HG02973 (cell line): ENCODE measurements around the gene S100B.

Experiments
- ATAC-seq: cut with Tn5 transposase; IDR thresholded peaks from one replicate; pipeline ENCODE4 v1.9.1; 2021; ENCODE audit warnings: moderate library complexity; ENCODE audit not compliant: unreplicated experiment

The S100B gene

DNA sequence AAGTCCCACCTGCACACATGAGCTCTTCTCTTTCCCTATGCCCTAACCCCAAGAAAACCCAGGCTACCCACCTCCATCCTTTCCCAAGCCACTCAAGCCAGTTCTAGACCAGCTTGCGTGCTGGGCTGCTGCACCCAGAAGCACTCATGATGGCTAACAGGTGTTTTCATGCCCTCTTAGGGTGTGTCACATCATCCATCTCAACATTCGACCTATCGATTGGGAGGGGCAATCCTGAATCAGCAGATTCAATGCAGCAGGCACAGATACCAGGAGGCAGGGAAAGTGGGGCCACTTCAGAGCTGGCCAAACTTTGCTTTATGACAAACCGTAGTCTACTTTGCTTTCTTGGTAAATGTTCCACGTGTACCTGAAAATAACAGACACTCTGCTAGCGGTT, 24.0 kb upstream of the S100B start:
- no peak for ATAC-seq

DNA sequence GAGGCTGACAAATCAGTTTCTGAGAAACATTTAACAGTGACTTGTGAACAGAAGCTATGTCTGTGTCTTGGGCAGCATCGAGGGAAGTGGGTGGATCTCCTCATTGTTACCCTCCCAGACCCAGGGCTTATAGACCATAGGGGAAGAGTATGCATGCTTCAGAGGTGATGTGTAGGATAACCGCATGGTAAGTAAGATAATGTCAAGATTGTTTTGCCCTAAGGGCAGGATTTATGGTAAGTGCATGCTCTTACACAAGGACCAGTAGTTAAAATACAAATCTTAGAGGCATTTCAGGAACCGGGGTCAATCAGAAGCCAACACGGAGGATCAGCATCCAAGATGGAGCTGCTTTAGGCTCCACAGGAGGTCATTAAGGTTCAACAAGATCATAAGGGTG, 22.8 kb upstream of the S100B start:
- no peak for ATAC-seq

DNA sequence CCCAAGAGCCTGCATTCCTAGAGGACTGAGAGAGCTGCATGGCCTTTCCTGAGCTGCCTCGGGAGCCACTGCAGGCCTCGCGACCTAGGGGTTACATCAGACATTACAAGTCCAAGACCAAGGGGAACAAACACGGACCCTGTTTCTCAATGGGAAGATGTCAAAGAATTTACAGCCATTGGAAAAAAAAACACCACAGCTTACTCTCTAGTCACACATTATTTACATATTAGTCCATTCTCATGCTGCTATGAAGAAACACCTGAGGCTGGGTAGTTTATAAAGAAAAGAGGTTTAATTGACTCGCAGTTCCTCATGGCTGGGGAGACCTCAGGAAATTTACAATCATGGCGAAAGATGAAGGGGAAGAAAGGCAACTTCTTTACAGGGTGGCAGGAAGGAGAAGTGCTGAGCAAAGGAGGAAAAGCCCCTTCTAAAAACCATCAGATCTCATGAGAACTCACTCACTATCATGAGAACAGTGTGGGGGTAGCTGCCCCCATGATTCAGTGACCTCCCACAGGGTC, 22.2 kb upstream of the S100B start:
- no peak for ATAC-seq

DNA sequence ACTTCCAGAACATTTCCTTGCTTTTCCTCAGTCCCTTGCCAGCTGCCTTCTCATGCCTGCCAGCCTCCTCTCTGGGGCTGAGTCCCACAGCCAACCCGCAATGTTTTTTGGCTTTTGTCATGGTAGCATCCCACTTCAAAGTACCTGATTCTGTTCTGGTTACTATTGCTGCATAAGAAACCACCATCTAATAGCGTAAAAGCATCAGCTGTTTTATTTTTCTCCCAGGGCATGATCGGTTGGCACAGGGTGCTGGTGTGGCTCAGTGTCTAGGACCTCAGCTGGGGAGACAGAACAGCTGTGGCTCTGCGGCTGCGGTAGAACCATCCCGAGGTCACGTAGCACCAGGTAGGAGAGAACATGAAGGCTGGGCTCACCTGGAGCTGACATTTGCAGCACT, 21.7 kb upstream of the S100B start:
- ATAC-seq, result no peak

DNA sequence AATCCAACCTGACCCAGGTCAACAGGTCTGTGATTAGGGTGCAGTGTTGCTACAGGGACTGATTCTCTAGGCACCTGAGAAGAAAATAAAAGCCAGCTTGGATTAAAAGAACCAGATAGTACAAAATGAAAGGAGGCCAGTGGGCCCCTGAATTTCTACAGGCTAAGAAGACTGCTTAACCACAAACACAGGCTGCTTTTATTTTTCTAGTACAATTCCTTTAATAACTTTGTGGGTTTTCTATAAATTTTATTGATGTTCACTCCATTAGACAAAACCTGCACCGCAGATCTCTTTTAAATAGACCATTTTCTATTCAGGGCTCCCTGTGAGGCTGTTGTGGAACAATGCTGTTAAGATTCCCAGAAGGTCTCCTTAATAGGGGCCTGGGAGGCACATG, 20.9 kb upstream of the S100B start:
- ATAC-seq, result no peak

DNA sequence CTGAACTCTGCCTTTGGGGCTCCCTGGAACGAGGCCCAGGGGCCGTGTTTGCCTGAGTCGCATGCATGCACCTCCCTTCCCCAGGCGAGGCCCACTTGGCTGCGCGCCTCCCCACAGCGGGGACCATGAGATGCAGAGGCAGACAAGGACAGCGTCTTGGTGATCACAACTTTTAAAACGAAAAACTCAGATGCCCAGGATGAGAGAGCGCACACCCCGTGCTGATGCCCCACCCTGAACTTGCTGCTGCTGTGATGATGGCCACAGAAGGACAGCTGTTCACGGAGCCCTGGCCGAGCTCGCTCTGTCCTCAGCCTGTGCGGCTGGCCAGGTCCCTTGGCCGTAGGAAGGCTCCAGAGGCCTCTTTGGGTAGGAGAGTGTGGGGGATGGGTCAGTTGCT, 19.2 kb upstream of the S100B start:
- no peak for ATAC-seq

DNA sequence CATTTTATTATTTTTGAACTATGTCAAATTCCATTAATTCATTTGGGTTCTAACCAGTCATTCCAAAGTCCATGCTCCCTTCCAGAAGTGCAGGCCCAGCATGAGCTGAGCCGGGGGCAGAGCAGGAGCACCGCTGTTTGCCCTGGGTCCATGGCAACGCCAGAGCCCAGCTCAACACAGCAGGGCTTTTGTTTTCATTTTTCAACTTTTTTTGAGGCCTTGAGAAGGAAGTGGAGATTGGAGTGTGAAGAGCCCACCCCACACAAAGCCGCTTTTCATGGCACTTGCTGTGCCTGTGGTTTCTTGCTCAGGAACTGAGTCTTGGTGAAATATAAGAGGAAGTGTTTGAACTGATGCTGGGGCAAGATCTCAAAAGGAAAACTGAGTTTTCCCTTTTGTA, 17.3 kb upstream of the S100B start:
- no peak for ATAC-seq

DNA sequence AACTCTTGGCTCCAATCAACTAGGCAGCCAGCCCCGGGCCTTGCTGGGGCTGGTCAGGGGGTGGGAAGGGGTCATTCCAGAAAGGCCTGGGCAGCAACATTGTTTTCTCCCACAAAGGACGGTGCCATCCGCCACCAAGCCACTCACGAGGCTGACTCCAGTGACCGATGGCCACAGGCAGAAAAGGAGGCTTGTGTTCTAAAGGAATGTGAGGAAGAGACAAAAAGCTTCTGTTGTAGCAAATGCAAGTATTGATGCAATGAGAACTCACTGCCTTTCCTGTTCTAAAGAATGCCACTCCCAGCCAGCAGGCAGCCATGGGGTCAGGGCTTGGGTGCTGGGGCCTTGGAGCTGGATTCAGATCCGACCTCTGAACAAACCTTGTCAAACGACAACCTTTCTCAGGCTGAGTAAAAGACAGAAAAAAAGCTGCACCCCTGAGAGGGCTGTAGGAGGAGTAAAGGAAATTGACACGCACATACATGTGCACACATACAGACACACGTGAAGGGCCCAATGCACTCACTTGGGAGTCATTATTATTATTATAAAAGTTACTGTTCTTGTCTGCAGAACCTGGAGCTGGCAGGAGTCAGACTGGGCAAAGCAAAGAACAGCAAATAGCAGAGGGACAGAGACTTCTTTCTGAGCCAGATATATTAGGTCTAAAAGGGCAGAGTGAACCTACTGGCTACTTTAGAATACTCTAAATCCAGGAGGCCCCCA, 16.7 kb upstream of the S100B start:
- ATAC-seq, result no peak

DNA sequence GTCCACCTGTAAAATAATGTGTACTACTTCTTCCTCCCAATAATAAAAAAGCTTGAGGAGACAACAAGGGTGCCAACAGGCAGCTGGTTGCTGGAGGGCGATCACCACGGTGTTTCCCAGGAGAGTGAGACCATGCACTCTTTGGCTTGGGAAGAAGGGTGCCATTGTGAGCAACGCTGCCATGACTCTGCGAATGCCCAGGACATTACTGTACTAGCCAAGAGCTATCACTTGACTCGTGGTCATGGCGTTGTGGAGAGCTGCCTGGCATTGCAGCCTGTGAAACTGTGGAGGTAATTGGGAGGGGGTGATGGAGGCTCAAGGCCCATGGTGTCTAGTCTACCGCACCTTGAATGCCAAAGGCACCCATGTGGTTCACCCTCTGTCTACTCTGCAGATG, 16.0 kb upstream of the S100B start:
- no peak for ATAC-seq

DNA sequence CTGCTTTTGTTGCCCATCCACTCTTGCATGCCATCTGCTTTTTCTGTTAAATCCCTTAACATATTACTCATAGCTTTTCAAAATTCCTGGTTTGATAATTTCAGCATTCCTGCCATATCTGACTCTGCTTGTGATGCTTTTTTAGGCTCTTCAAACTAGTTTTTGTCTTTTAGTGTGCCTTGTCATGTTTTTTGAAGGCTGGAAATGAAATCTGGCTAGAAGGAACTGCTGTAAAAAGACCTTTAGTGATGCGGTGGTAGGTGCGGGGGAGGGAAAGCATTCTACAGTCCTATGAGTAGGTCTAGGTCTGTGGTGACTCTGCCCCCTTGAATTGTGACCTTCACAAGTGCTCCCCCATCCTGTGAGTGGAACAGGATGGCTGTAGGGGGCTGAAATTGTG, 15.0 kb upstream of the S100B start:
- no peak for ATAC-seq

DNA sequence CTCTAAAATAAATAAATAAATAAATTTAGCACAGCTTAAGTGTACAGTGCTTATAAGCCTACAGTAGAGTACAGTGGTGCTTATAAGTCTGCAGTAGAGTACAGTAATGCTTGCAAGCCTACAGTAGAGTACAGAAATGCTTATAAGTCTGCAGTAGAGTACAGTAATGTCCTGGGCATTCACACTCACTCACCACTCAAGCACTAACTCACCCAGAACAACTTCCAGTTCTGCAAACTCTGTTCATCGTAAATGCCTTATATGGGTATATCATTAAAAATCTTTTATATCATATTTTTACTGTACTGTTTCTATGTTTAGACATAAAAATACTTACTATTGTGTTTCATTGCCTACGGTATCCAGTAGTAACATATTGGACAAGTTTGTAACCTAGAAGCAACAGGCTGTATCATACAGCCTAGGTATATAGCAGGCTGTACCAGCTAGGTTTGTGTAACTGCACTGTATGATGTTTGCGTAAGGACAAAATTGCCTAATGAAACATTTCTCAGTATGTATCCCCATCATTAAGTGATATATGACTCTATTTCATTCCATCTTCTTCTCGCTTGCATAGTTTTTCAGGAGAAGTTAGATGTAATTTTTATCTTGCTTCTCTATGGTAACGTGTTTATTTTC, 14.0 kb upstream of the S100B start:
- ATAC-seq, result no peak

DNA sequence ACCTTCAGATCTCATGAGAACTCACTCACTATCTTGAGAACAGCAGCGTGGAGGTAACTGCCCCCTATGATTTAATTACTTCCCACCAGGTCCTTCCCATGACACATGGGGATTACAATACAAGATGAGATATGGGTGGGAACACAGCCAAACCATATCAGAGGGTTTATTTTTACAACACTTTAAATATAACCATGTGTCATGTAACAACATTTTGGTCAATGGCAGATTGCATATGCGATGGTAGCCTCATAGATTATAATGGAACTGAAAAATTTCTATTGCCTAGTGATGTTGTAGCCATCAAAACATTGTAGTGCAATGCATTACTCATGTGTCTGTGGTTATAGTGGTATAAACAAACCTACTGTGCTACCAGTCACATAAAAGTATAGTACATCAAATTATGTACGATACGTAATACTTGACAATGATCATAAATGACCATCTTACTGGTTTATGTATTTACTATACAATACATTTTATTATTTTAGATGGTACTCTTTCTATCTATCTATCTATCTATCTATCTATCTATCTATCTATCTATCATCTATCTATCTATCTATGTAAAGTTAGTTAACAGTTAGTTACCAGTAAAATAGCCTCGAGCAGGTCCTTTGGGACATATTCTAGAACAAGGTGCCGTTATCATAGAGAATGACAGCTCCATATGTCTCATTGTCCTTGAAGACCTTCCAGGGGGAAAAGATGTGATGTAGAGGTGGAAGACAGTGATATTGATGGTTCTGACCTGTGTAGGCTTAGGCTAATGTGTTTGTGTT, 12.6 kb upstream of the S100B start:
- no peak for ATAC-seq

DNA sequence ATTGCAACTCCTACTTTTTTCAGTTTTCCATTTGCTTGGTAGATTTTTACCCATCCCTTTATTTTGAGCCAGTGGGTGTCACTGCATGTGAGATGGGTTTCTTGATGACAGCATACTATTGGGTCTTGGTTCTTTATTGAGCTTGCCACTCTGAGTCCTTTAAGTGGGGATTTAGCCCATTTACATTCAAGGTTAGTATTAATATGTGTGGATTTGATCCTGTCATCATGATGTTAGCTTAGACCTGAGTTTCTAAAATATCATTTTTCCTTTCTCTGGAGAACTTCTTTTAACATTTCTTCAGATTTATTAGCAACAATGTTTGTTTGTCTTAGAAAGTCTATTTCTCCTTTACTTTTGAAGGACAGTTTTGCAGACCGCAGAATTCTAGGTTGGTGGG, 11.8 kb upstream of the S100B start:
- no peak for ATAC-seq

DNA sequence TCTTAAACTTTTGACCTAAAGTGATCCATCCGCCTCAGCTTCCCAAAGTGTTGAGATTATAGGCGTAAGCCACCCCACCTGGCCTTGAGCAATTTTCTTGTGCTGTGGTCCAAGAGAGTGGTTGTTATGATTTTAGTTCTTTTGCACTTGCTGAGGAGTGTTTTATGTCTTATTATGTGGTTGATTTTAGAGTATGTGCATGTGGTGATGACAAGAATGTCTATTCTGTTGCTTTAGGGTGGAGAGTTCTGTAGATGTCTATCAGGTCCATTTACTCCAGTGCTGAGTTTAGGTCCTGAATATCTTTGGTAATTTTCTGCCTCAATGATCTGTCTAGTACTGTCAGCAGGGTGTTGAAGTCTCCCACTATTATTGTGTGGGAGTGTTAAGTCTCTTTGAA, 11.2 kb upstream of the S100B start:
- ATAC-seq, result no peak

DNA sequence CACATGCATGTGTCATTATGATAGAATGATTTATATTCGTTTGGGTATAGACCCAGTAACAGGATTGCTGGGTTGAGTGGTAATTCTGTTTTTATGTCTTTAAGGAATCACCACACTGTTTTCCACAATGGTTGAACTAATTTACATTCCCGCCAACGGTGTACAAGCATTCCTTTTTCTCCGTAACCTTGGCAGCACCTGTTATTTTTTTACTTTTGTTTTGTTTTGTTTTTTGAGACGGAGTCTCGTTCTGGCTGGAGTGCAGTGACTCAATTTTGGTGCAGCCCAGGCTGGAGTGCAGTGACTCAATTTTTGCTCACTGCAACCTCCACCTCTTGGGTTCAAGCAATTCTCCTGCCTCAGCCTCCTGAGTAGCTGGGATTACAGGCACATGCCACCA, 8.5 kb upstream of the S100B start:
- ATAC-seq, result no peak

DNA sequence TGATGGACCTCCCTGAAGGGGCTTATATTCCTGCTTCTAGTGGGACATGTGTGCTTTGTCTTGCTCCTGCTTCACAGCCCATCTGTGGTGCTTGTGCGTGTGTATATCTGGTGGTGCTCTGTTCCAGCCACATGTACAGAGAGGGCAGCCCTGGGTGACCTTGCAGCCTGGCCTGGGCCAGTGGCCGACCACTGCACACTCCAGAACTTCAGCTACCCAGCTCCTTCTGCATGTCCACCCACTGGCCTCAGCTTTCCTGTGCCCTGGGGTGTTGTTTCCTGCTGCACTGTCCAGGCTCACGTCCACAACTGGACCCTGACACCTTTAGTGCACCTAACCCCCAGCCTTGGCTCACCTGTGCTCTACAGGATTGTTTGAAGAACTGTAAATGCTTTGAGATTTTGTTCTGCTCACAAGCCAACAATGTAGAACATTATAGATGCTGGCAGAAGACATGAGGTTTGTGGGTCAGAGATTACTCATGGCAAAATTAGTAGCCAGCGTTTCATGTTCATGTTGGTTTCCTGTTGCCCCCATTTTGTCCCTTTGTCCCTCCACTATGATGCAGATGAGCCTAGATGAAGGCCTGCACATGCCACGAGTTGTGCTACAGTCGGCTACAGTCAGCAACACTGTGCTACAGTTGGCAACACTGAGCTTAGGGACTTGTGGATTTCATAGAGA, 5.3 kb upstream of the S100B start:
- ATAC-seq, result no peak

DNA sequence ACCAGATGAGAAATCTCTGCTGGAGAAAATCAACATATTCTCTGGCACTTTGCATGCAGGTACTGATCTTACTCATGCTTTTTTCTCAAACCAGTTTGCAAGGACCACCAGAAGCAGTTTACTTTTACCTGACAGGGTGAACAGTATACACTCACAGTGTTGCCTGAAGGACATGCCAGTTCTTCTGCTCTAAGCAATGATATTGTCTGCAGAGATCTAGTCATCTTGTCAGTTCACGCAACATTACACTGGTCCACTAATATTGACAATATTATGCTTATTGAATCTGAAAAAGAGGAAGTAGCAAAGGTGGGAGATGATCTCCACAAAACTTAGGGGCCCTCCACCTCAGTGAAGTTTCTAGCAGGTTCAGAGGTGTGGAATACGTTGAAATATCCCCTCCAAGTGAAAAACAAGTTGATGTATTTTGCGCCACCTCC, 3.8 kb upstream of the S100B start:
- no peak for ATAC-seq

DNA sequence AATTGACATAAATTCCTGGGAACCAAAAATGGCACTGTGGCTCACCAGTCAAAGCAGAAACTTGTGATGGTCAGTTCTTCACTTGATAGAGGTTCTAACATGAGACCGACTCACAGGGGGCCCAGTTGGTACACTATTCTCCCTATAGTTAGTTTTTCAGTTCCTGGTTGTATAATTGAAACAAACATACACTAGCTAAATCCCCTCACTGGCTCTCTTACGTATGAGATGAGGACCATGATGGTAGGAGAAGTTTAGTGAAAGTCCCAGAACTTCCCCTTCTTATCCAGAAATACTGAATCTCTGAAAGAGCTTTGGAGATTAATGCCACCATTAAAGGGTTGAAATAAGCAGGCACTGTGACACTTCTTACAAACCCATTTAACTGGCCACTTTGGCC, 2.8 kb upstream of the S100B start:
- ATAC-seq, result no peak

DNA sequence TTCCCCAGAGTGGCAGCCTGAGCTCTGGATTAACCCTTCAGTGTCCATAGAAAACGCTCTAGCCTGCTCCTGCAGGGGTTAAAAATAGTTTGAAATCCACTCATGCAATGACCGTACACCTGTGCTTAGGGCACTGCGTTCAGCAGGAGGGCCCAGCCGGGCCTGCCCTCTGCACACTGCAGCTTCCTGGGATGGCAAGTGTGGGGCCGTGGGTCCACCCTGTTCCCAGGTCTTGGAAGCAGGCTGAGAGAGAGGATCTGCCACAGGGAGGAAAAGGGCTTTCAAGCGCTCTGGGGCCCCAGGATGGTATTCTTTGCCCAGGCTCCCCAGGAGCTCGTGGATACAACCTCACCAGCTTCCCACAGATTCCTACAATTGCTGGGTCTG, 1.5 kb upstream of the S100B start:
- no peak for ATAC-seq

DNA sequence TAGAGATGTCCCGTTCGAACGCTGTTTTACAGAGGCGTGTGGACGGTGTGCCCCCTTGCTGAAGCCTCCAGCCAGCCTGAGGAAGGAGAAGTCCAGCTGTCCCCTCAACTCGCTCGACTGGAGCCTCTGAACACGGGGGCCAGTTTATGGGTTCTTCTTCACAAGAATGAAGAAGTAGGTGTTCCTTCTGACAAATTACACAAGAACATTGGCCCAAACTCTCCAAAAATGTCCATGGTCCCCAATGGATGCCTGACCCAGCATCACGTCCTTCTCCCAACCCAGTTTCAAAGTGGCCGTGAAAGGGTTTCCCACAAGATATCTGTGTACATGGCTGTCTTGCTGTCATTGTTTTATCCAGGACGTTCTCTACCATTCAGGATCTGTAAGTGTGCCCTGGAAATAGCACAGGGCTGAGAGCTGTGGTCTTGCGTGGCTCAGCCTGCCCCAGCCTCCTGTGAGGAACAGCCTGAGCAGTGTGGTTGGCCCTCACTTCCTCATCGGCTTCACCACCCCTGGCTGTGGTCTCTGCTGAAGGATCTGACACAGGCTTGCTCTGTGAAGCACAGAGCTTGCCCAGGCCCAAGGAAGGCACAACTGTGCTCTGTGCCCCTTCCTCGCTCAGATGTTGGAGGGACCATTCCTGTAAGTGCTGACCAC, 1.0 kb upstream of the S100B start:
- no peak for ATAC-seq
